HL-60 (cell line): Measurements from ENCODE around the gene MMP25.

ENCODE experiments used
- GABPA ChIP-seq: IDR thresholded peaks from 2 replicates; pipeline ENCODE4 v1.6.1; 2012; ENCODE audit warnings: low read depth
- POLR2AphosphoS5 ChIP-seq: IDR thresholded peaks from 2 replicates; pipeline ENCODE4 v1.6.1; 2012; ENCODE audit warnings: low read depth
- SPI1 ChIP-seq: IDR thresholded peaks from 2 replicates; pipeline ENCODE4 v1.6.1; 2012; ENCODE audit warnings: low read depth, mild to moderate bottlenecking, borderline replicate concordance
- TF ChIP-seq, protein P1 (sequence below): IDR thresholded peaks from one replicate; pipeline ENCODE4 v1.5.1; 2011; ENCODE audit warnings: low read length, control low read depth, inconsistent platforms; ENCODE audit not compliant: insufficient read depth

DNA sequence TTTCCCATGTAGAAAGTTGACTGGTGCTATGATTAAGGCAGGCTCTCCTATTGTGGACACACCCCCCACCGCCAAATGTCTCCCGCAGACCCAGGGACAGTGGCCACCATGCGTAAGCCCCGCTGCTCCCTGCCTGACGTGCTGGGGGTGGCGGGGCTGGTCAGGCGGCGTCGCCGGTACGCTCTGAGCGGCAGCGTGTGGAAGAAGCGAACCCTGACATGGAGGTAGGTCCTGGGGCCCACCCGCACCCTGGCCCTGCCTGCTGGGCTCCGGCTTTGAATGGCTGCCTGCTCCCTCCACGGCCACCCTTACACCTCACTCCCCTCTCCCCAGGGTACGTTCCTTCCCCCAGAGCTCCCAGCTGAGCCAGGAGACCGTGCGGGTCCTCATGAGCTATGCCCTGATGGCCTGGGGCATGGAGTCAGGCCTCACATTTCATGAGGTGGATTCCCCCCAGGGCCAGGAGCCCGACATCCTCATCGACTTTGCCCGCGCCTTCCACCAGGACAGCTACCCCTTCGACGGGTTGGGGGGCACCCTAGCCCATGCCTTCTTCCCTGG lies 3.6 kb downstream of the MMP25 start:
- TF ChIP-seq, protein P1, sequence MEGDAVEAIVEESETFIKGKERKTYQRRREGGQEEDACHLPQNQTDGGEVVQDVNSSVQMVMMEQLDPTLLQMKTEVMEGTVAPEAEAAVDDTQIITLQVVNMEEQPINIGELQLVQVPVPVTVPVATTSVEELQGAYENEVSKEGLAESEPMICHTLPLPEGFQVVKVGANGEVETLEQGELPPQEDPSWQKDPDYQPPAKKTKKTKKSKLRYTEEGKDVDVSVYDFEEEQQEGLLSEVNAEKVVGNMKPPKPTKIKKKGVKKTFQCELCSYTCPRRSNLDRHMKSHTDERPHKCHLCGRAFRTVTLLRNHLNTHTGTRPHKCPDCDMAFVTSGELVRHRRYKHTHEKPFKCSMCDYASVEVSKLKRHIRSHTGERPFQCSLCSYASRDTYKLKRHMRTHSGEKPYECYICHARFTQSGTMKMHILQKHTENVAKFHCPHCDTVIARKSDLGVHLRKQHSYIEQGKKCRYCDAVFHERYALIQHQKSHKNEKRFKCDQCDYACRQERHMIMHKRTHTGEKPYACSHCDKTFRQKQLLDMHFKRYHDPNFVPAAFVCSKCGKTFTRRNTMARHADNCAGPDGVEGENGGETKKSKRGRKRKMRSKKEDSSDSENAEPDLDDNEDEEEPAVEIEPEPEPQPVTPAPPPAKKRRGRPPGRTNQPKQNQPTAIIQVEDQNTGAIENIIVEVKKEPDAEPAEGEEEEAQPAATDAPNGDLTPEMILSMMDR, result no peak
- TF ChIP-seq POLR2AphosphoS5 (no peak), SPI1 (no peak), GABPA (no peak)
